K562 (cell line): ENCODE data around the gene LETM1. TPM values are rescaled to one million over a fixed set of nuclear protein-coding genes. Genes with fewer than 3 reads are reported as not detected.
A peak's percentile ranks its signal among the peaks of the same experiment; 100 is the strongest.

ENCODE experiments used
- ATAC-seq: fragments of 200-7000 bp; cut with Tn5 transposase; 3 replicates; pipeline ENCODE4 v1.9.1; 2020; ENCODE audit warnings: moderate library complexity
- BruUV-seq: library from RNA; stranded (reverse); fragments of 400-500 nt; replicated peaks from 2 replicates; lab custom pipeline; 2021; lab: Mats Ljungman, UMichigan
- CTCF ChIA-PET: fragments of 300-600 bp; formaldehyde crosslinking; extraction: SDS; loops from one replicate; lab custom pipeline; 2021; ENCODE audit warnings: low intra/inter-chr PET ratio; lab: Yijun Ruan, JAX
- POLR2A ChIA-PET: fragments of 300-600, 350-650 bp; sonication (Branson Sonifier 250); formaldehyde crosslinking; extraction: SDS; loops from one replicate; lab custom pipeline; 2021; ENCODE audit warnings: antibody characterized with exemption, inconsistent platforms; lab: Yijun Ruan, JAX
- DNase-seq, 4 experiments: peaks; one replicate each; pipeline versions ENCODE4 v3.0.0 to v3.0.0-alpha.2; 2011 to 2018; ENCODE audit warnings: low spot score in 3 of 4, mixed read lengths in 3 of 4; ENCODE audit errors: extremely low read depth in 1 of 4
- FAIRE-seq: peaks from 2 replicates; lab custom pipeline; 2011; peaks lifted over from hg19 to GRCh38; lab: Jason Lieb, UNC
- H2AFZ ChIP-seq: 2 replicates; pipeline ENCODE4 v1.6.0; 2011; ENCODE audit warnings: low read depth, low read length, control low read depth, inconsistent platforms
- H3K27ac ChIP-seq: fragments of 200-600 bp; 3 replicates; pipeline ENCODE4 v1.8.0; 2011; ENCODE audit warnings: low read depth, mild to moderate bottlenecking, control low read depth, inconsistent platforms, low read length, moderate library complexity, mixed read lengths; ENCODE audit errors: extremely low read depth
- H3K27me3 ChIP-seq, 2 experiments: fragments of 300-600 bp in 1 of 2; 2 replicates in 1 of 2; 3 replicates in 1 of 2; pipeline versions ENCODE4 v1.6.0 to v1.8.0; 2011; ENCODE audit warnings: inconsistent platforms in 2 of 2, low read length in 2 of 2, mild to moderate bottlenecking in 1 of 2, mixed read lengths in 1 of 2, moderate library complexity in 1 of 2; ENCODE audit not compliant: control insufficient read depth in 2 of 2, insufficient read depth in 2 of 2
- H3K36me3 ChIP-seq: fragments of 300-600 bp; 3 replicates; pipeline ENCODE4 v1.8.0; 2011; ENCODE audit warnings: mild to moderate bottlenecking, low read length, inconsistent platforms; ENCODE audit not compliant: control insufficient read depth, insufficient read depth
- H3K4me1 ChIP-seq, 2 experiments: fragments of 200-600 bp in 1 of 2; replicated peaks in 1 of 2; 2 replicates in 1 of 2; 3 replicates in 1 of 2; pipeline versions ENCODE4 v1.5.1 to v1.8.0; 2011; ENCODE audit warnings: inconsistent platforms in 2 of 2, low read length in 2 of 2, mild to moderate bottlenecking in 1 of 2, mixed read lengths in 1 of 2, moderate library complexity in 1 of 2; ENCODE audit not compliant: control insufficient read depth in 2 of 2, insufficient read depth in 2 of 2
- H3K4me2 ChIP-seq: 2 replicates; pipeline ENCODE4 v1.6.1; 2011; ENCODE audit warnings: low read length, control low read depth, inconsistent platforms, mixed read lengths; ENCODE audit not compliant: insufficient read depth
- H3K4me3 ChIP-seq: fragments of 200-600 bp; sonication (generic), shearing (Covaris generic); 2 replicates; pipeline ENCODE4 v1.5.1; 2016; ENCODE audit warnings: control low read depth, inconsistent platforms
- H3K79me2 ChIP-seq: fragments of 200-600 bp; 3 replicates; pipeline ENCODE4 v1.8.0; 2011; ENCODE audit warnings: low read length, inconsistent platforms; ENCODE audit not compliant: control insufficient read depth, insufficient read depth
- H3K9ac ChIP-seq, 2 experiments: 2 replicates each; pipeline versions ENCODE4 v1.6.0 to v1.6.1; 2011; ENCODE audit warnings: low read depth in 2 of 2, low read length in 2 of 2, control low read depth in 1 of 2, inconsistent platforms in 1 of 2, mild to moderate bottlenecking in 1 of 2, mixed read lengths in 1 of 2; ENCODE audit not compliant: insufficient read depth in 1 of 2
- H3K9me1 ChIP-seq: one replicate; pipeline ENCODE4 v1.6.0; 2011; ENCODE audit warnings: inconsistent platforms, mild to moderate bottlenecking, low read length, moderate library complexity; ENCODE audit not compliant: control insufficient read depth, insufficient read depth
- H3K9me3 ChIP-seq: replicated peaks from 2 replicates; pipeline ENCODE4 v1.5.1; 2011; ENCODE audit warnings: low read depth, low read length, inconsistent platforms; ENCODE audit not compliant: control insufficient read depth, insufficient read depth
- H4K20me1 ChIP-seq: replicated peaks from 2 replicates; pipeline ENCODE4 v1.6.1; 2011; ENCODE audit warnings: low read length, inconsistent platforms, mixed read lengths; ENCODE audit not compliant: control insufficient read depth, insufficient read depth
- BHLHE40 ChIP-seq: IDR thresholded peaks from 2 replicates; pipeline ENCODE4 v1.6.1; 2011; ENCODE audit warnings: low read length, improper control_type of control experiment
- EP300 ChIP-seq: IDR thresholded peaks from 2 replicates; pipeline ENCODE4 v1.6.1; 2012; ENCODE audit warnings: low read length, improper control_type of control experiment
- ETS2 ChIP-seq: IDR thresholded peaks from 2 replicates; pipeline ENCODE4 v1.6.1; 2016; ENCODE audit warnings: borderline replicate concordance, missing genetic modification characterization, mild to moderate bottlenecking, moderate library complexity, missing compliant biosample characterization; ENCODE audit not compliant: poor library complexity, severe bottlenecking
- SMARCA5 ChIP-seq: fragments of 450-650 bp; IDR thresholded peaks from 2 replicates; pipeline ENCODE4 v1.6.1; 2016
- TAF1 ChIP-seq: IDR thresholded peaks from 2 replicates; pipeline ENCODE4 v1.6.1; 2011; ENCODE audit warnings: mild to moderate bottlenecking, low read length, moderate library complexity; ENCODE audit not compliant: insufficient read depth, control insufficient read depth, severe bottlenecking; ENCODE audit errors: extremely low read depth
- TCF15 ChIP-seq: fragments of 250-450 bp; sonication (Bioruptor Pico); IDR thresholded peaks from 2 replicates; pipeline ENCODE4 v1.8.0; 2022; ENCODE audit warnings: moderate library complexity, mild to moderate bottlenecking, inconsistent platforms
- VEZF1 ChIP-seq: fragments of 200-800 bp; sonication (Bioruptor generic); IDR thresholded peaks from 2 replicates; pipeline ENCODE4 v1.6.1; 2017; ENCODE audit warnings: missing genetic modification characterization, missing compliant biosample characterization
- WGBS: fragments of 100-300 bp; shearing (Covaris generic); methylation state at CpG from one replicate; pipeline ENCODE4 v1.1.6; 2016; ENCODE audit warnings: low coverage, mixed read lengths; ENCODE audit not compliant: insufficient coverage; ENCODE audit errors: missing lambda C conversion rate; 5-methylcytosine and 5-hydroxymethylcytosine counted together
- in situ Hi-C: fragments of 300-500 bp; cut with MboI; formaldehyde crosslinking; loops from 4 replicates; pipeline ENCODE4 v1.15.0; 2018; ENCODE audit warnings: inconsistent platforms, mixed read lengths
- intact Hi-C: fragments of 100-400 bp; cut with micrococcal nuclease; formaldehyde crosslinking; loops from 2 replicates; pipeline ENCODE4 v1.14.2; 2022
- polyA plus RNA-seq, 8 experiments: library from polyadenylated mRNA; depleted of rRNA in 4 of 8; stranded (reverse) in 5 of 8; unstranded in 3 of 8; fragments of >200 nt; fragmentation: Nextera tagmentation in 2 of 8; fragmentation: Illumina TruSeq in 1 of 8; extraction: Ambion mirVana in 2 of 8; extraction: Trizol in 1 of 8; gene quantifications; 2 replicates each; pipeline versions ENCODE4 v1.2.1 to v1.2.3, GENCODE V29; 2011 to 2014; ENCODE audit warnings: inconsistent platforms in 1 of 8, missing spikeins in 1 of 8
- total RNA-seq, 7 experiments: library from RNA; depleted of rRNA in 6 of 7; stranded (reverse); fragments of >200 nt in 6 of 7; fragmentation: Illumina TruSeq in 2 of 7; extraction: Trizol in 2 of 7; gene quantifications; 2 replicates each; pipeline versions ENCODE4 v1.2.1 to v1.2.3, GENCODE V29; 2011 to 2021; ENCODE audit warnings: low replicate concordance in 1 of 7
- TF ChIP-seq, protein P1 (sequence below): fragments of 450-650 bp; formaldehyde crosslinking; IDR thresholded peaks from 2 replicates; pipeline ENCODE4 v1.4.0; 2022; ENCODE audit warnings: missing genetic modification characterization
- TF ChIP-seq, protein P2 (sequence below): fragments of 250-450 bp; sonication (Bioruptor Pico); IDR thresholded peaks from 2 replicates; pipeline ENCODE4 v1.8.0; 2021; ENCODE audit warnings: borderline replicate concordance, mild to moderate bottlenecking, moderate library complexity; ENCODE audit not compliant: poor library complexity, severe bottlenecking
- TF ChIP-seq, protein P3 (sequence below): sonication (generic); formaldehyde crosslinking; IDR thresholded peaks from 2 replicates; pipeline ENCODE4 v1.8.0; 2022; ENCODE audit warnings: mild to moderate bottlenecking, missing genetic modification reagents

The LETM1 gene
- total and polyA plus RNA-seq, 9 of the 15 experiments (the other 6 are each of a cell fraction or from before 2014, with no cell fraction given) = 3.9 to 109 (median 35.0) TPM

DNA sequence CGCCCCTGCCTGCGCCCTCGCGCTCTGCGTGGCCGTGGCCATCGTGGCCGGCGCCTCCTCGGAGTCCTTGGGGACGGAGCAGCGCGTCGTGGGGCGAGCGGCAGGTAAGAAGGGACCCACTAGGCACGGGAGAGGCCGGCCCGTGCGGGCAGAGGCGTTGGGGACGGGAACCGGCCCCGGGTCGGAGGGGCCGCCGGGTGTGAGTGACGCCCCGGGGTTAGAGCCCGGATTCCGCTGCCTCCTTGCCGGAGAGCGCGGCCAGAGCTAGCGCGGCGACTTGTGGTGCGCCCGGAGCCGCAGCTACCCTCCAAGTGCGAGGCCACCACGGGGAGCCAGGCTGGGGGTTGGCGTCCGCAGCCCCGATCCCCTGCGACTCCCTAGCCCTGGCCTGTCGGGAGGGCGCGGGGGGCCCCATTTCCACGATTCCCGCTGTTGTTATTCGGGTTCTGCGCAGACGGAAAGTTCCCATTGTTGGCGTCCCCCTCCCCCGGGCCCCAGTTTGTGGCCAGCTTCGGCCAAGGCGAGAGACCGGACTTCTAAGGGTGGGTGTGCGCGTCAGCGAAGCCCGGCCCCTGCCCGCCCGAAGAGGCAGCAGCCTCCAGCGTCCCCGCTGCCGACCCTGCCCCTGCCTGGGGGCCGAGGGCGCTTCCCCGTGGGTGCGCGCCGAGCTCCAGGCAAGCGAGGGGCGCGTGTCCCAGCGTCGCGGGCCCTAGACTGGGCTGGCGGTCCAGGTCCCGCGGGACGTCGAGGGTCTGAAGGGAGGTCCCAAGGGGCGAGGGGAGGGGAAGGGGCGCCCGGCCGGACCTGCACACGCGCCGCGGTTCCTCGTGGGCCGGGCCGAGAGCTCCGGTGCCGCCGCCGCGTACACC lies 61.8 kb downstream of the LETM1 start (continued):
- no peak for TF ChIP-seq TCF15 (CRISPR knock-in tag)
- TF ChIP-seq EP300 = no peak
- TF ChIP-seq, protein P1, sequence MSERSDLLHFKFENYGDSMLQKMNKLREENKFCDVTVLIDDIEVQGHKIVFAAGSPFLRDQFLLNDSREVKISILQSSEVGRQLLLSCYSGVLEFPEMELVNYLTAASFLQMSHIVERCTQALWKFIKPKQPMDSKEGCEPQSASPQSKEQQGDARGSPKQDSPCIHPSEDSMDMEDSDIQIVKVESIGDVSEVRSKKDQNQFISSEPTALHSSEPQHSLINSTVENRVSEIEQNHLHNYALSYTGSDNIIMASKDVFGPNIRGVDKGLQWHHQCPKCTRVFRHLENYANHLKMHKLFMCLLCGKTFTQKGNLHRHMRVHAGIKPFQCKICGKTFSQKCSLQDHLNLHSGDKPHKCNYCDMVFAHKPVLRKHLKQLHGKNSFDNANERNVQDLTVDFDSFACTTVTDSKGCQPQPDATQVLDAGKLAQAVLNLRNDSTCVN = no peak
- TF ChIP-seq, protein P2, sequence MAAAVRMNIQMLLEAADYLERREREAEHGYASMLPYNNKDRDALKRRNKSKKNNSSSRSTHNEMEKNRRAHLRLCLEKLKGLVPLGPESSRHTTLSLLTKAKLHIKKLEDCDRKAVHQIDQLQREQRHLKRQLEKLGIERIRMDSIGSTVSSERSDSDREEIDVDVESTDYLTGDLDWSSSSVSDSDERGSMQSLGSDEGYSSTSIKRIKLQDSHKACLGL (CRISPR knock-in tag) = no peak
- no peak for TF ChIP-seq TAF1
- TF ChIP-seq SMARCA5 = no peak

DNA sequence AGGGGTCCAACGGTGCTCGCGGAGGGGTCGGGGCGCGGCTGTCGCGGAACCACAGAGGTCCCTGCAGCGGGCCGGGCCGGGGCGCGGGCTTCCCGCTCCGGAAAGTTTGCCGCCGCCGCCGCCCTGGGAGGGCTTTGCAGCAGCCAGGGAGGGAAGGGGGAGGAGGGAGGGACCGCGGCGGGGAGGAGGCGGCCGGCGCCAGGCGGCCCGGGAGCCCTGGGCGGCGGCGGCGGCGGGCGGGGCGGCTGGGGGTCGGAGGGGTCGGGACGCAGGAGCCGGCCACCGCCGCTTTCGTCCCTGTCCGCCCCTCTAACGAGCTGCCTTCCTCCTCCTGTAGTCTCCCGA lies 62.5 kb downstream of the LETM1 start:
- H3K4me2 ChIP-seq = peak overlapping the region; percentile 78; the same call in 1 of the 2 replicates
- in situ Hi-C loops = no loop called here
- TF ChIP-seq VEZF1 (CRISPR knock-in tag) (peak; percentile 68), ETS2 (tag) (no peak), BHLHE40 (no peak)
- TF ChIP-seq, protein P3, sequence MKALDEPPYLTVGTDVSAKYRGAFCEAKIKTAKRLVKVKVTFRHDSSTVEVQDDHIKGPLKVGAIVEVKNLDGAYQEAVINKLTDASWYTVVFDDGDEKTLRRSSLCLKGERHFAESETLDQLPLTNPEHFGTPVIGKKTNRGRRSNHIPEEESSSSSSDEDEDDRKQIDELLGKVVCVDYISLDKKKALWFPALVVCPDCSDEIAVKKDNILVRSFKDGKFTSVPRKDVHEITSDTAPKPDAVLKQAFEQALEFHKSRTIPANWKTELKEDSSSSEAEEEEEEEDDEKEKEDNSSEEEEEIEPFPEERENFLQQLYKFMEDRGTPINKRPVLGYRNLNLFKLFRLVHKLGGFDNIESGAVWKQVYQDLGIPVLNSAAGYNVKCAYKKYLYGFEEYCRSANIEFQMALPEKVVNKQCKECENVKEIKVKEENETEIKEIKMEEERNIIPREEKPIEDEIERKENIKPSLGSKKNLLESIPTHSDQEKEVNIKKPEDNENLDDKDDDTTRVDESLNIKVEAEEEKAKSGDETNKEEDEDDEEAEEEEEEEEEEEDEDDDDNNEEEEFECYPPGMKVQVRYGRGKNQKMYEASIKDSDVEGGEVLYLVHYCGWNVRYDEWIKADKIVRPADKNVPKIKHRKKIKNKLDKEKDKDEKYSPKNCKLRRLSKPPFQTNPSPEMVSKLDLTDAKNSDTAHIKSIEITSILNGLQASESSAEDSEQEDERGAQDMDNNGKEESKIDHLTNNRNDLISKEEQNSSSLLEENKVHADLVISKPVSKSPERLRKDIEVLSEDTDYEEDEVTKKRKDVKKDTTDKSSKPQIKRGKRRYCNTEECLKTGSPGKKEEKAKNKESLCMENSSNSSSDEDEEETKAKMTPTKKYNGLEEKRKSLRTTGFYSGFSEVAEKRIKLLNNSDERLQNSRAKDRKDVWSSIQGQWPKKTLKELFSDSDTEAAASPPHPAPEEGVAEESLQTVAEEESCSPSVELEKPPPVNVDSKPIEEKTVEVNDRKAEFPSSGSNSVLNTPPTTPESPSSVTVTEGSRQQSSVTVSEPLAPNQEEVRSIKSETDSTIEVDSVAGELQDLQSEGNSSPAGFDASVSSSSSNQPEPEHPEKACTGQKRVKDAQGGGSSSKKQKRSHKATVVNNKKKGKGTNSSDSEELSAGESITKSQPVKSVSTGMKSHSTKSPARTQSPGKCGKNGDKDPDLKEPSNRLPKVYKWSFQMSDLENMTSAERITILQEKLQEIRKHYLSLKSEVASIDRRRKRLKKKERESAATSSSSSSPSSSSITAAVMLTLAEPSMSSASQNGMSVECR (CRISPR knock-in tag) = 0 out of 2 replicates have a peak, but pooled peaks have one; percentile 28

More for the DNA sequence above, 62.5 kb downstream of the LETM1 start:
- Histone ChIP-seq H3K27me3 (no peaks in the 10 kb centered on the region), H3K9ac (peak overlapping the region; percentile 73 to 95; a peak in 3 of 4 replicates), H3K4me1 (peaks cover 6 to 72% of the 10 kb centered on the region in 2 experiments), H3K79me2 (peaks cover 41% of the 10 kb centered on the region), H3K27ac (peak overlapping the region; percentile 78; the same call in 2 of the 3 replicates), H3K9me3 (no peaks in the 10 kb centered on the region), H2AFZ (no peak overlapping the region), H3K9me1 (peaks cover 7% of the 10 kb centered on the region), H3K36me3 (peaks cover 16% of the 10 kb centered on the region; the same call in 2 of the 3 replicates), H4K20me1 (peaks cover 20% of the 10 kb centered on the region), H3K4me3 (peak overlapping the region; percentile 67)
- no TSS peak for BruUV-seq
- intact Hi-C loops = no loop called here
- POLR2A ChIA-PET = interaction anchor here (0.6 to 3.4 kb wide), 9 partner anchors 8 to 101 kb away, joined by 3 to 17 read pairs (median 4); no protein-coding TSS in a partner anchor
- CTCF ChIA-PET = interaction anchor here (0.6 kb wide), 1 partner anchor 45 kb away, joined by 5 read pairs; no protein-coding TSS in a partner anchor
- peak; percentile 34 for ATAC-seq
- 6% methylated on average over 8 of the region's 44 CpGs for WGBS
- no peak for FAIRE-seq
- DNase-seq = peak in 3 of 4 experiments; percentile 70 to 73 (median 71)
